ENCODE measurements around the gene ADPRH. TPM values are rescaled to one million over a fixed set of nuclear protein-coding genes. Genes with fewer than 3 reads are reported as not detected.
"Not testable (repeated sequence)": the region's sequence is repeated elsewhere in the genome, so short reads cannot be mapped to it uniquely, and the experiment has no call there.

The ADPRH gene
- total RNA-seq, 1 donor: 4.5 TPM

GRCh38 chr3:119553823-119554415, 25.4 kb upstream of the ADPRH start:
- no peaks in the 10 kb centered on the region for H3K27me3 ChIP-seq (ENCODE audit: insufficient read depth, low read length)
- no peaks in the 10 kb centered on the region for H3K9me3 ChIP-seq (ENCODE audit: low read depth, low read length)
- H3K4me3 ChIP-seq (ENCODE audit: low read length): no peak overlapping the region
- peaks cover 14% of the 10 kb centered on the region for H3K4me1 ChIP-seq (ENCODE audit: insufficient read depth, low read length)

GRCh38 chr3:119555309-119555735, 24.0 kb upstream of the ADPRH start:
- no peaks in the 10 kb centered on the region for H3K9me3 ChIP-seq (ENCODE audit: low read depth, low read length)
- H3K4me3 ChIP-seq (ENCODE audit: low read length): no peak overlapping the region
- peaks cover 23% of the 10 kb centered on the region for H3K4me1 ChIP-seq (ENCODE audit: insufficient read depth, low read length)
- H3K27me3 ChIP-seq (ENCODE audit: insufficient read depth, low read length): no peaks in the 10 kb centered on the region

GRCh38 chr3:119555929-119556328, 23.4 kb upstream of the ADPRH start:
- H3K4me1 ChIP-seq (ENCODE audit: insufficient read depth, low read length): peaks cover 23% of the 10 kb centered on the region
- no peaks in the 10 kb centered on the region for H3K9me3 ChIP-seq (ENCODE audit: low read depth, low read length)
- no peaks in the 10 kb centered on the region for H3K27me3 ChIP-seq (ENCODE audit: insufficient read depth, low read length)
- H3K4me3 ChIP-seq (ENCODE audit: low read length): no peak overlapping the region

GRCh38 chr3:119557192-119557876, 22.0 kb upstream of the ADPRH start:
- no peak overlapping the region for H3K4me3 ChIP-seq (ENCODE audit: low read length)

GRCh38 chr3:119557877-119558269, 21.4 kb upstream of the ADPRH start:
- Histone ChIP-seq H3K4me1 (ENCODE audit: insufficient read depth, low read length) (peaks cover 30% of the 10 kb centered on the region), H3K4me3 (ENCODE audit: low read length) (no peak overlapping the region), H3K9me3 (ENCODE audit: low read depth, low read length) (no peaks in the 10 kb centered on the region), H3K27me3 (ENCODE audit: insufficient read depth, low read length) (no peaks in the 10 kb centered on the region)

More at GRCh38 chr3:119557192-119557876, 22.0 kb upstream of the ADPRH start:
- no peaks in the 10 kb centered on the region for H3K27me3 ChIP-seq (ENCODE audit: insufficient read depth, low read length)
- peaks cover 25% of the 10 kb centered on the region for H3K4me1 ChIP-seq (ENCODE audit: insufficient read depth, low read length)
- no peaks in the 10 kb centered on the region for H3K9me3 ChIP-seq (ENCODE audit: low read depth, low read length)

- H3K4me3 ChIP-seq (ENCODE audit: low read length): no peak overlapping the region
- H3K9me3 ChIP-seq (ENCODE audit: low read depth, low read length): no peaks in the 10 kb centered on the region
- H3K27me3 ChIP-seq (ENCODE audit: insufficient read depth, low read length): no peaks in the 10 kb centered on the region
- H3K4me1 ChIP-seq (ENCODE audit: insufficient read depth, low read length): peaks cover 31% of the 10 kb centered on the region
Measured at GRCh38 chr3:119558626-119559317, 20.5 kb upstream of the ADPRH start.

- Histone ChIP-seq H3K4me1 (ENCODE audit: insufficient read depth, low read length) (peaks cover 31% of the 10 kb centered on the region), H3K9me3 (ENCODE audit: low read depth, low read length) (no peaks in the 10 kb centered on the region), H3K27me3 (ENCODE audit: insufficient read depth, low read length) (no peaks in the 10 kb centered on the region), H3K4me3 (ENCODE audit: low read length) (no peak within 1 kb of the TSS)
Measured at GRCh38 chr3:119559441-119559963, 19.8 kb upstream of the ADPRH start, which contains the start of gene CD80. Gene CD80, minus strand, starts transcription at chr3:119559614. Its CDS starts 1,886 bp downstream, at chr3:119557728.

GRCh38 chr3:119560160-119560559, 19.1 kb upstream of the ADPRH start:
- no peaks in the 10 kb centered on the region for H3K27me3 ChIP-seq (ENCODE audit: insufficient read depth, low read length)
- no peaks in the 10 kb centered on the region for H3K9me3 ChIP-seq (ENCODE audit: low read depth, low read length)
- no peak overlapping the region for H3K4me3 ChIP-seq (ENCODE audit: low read length)
- peaks cover 27% of the 10 kb centered on the region for H3K4me1 ChIP-seq (ENCODE audit: insufficient read depth, low read length)

- no peaks in the 10 kb centered on the region for H3K9me3 ChIP-seq (ENCODE audit: low read depth, low read length)
- H3K4me1 ChIP-seq (ENCODE audit: insufficient read depth, low read length): peaks cover 19% of the 10 kb centered on the region
- H3K4me3 ChIP-seq (ENCODE audit: low read length): no peak overlapping the region
- no peaks in the 10 kb centered on the region for H3K27me3 ChIP-seq (ENCODE audit: insufficient read depth, low read length)
Measured at GRCh38 chr3:119562307-119562961, 16.9 kb upstream of the ADPRH start.

GRCh38 chr3:119563334-119563733, 16.0 kb upstream of the ADPRH start:
- H3K27me3 ChIP-seq (ENCODE audit: insufficient read depth, low read length); H3K4me3 ChIP-seq (ENCODE audit: low read length); H3K9me3 ChIP-seq (ENCODE audit: low read depth, low read length): not testable (repeated sequence)
- H3K4me1 ChIP-seq (ENCODE audit: insufficient read depth, low read length): peaks cover 19% of the 10 kb centered on the region

GRCh38 chr3:119569156-119569555, 10.1 kb upstream of the ADPRH start:
- no peaks in the 10 kb centered on the region for H3K9me3 ChIP-seq (ENCODE audit: low read depth, low read length)
- H3K27me3 ChIP-seq (ENCODE audit: insufficient read depth, low read length): no peaks in the 10 kb centered on the region
- peaks cover 21% of the 10 kb centered on the region for H3K4me1 ChIP-seq (ENCODE audit: insufficient read depth, low read length)
- H3K4me3 ChIP-seq (ENCODE audit: low read length): no peak overlapping the region

- no peak overlapping the region for H3K4me3 ChIP-seq (ENCODE audit: low read length)
- H3K9me3 ChIP-seq (ENCODE audit: low read depth, low read length): no peaks in the 10 kb centered on the region
- H3K27me3 ChIP-seq (ENCODE audit: insufficient read depth, low read length): no peaks in the 10 kb centered on the region
- peaks cover 21% of the 10 kb centered on the region for H3K4me1 ChIP-seq (ENCODE audit: insufficient read depth, low read length)
Measured at GRCh38 chr3:119570229-119570628, 9.1 kb upstream of the ADPRH start.

- Histone ChIP-seq H3K9me3 (ENCODE audit: low read depth, low read length) (no peaks in the 10 kb centered on the region), H3K4me3 (ENCODE audit: low read length) (no peak overlapping the region), H3K27me3 (ENCODE audit: insufficient read depth, low read length) (no peaks in the 10 kb centered on the region), H3K4me1 (ENCODE audit: insufficient read depth, low read length) (peaks cover 21% of the 10 kb centered on the region)
Measured at GRCh38 chr3:119571230-119571629, 8.1 kb upstream of the ADPRH start.

GRCh38 chr3:119571688-119572087, 7.6 kb upstream of the ADPRH start:
- H3K27me3 ChIP-seq (ENCODE audit: insufficient read depth, low read length): no peaks in the 10 kb centered on the region
- H3K4me1 ChIP-seq (ENCODE audit: insufficient read depth, low read length): peaks cover 21% of the 10 kb centered on the region
- H3K9me3 ChIP-seq (ENCODE audit: low read depth, low read length): no peaks in the 10 kb centered on the region
- no peak overlapping the region for H3K4me3 ChIP-seq (ENCODE audit: low read length)

GRCh38 chr3:119575507-119575906, 3.8 kb upstream of the ADPRH start:
- H3K4me1 ChIP-seq (ENCODE audit: insufficient read depth, low read length): peaks cover 23% of the 10 kb centered on the region
- H3K9me3 ChIP-seq (ENCODE audit: low read depth, low read length): no peaks in the 10 kb centered on the region
- no peak overlapping the region for H3K4me3 ChIP-seq (ENCODE audit: low read length)
- H3K27me3 ChIP-seq (ENCODE audit: insufficient read depth, low read length): no peaks in the 10 kb centered on the region
